Measurements from ENCODE around the gene SENP3.

- no peak for TF ChIP-seq EZH2 (IDR thresholded peaks at IDR 0.05; ENCODE audit: borderline replicate concordance)
- no peak for TF ChIP-seq CTCF (IDR thresholded peaks at IDR 0.05; ENCODE audit: poor library complexity)
Measured at GRCh38 chr17:7572588-7573323, 11.0 kb downstream of the SENP3 start.
